ENCODE results near the gene OR4N2. TPM values are rescaled to one million over a fixed set of nuclear protein-coding genes. Genes with fewer than 3 reads are reported as not detected.
"Not testable (repeated sequence)": the region's sequence is repeated elsewhere in the genome, so short reads cannot be mapped to it uniquely, and the experiment has no call there.

Gene OR4N2
- total RNA-seq, 1 experiment from 2014 or later: not detected

DNA sequence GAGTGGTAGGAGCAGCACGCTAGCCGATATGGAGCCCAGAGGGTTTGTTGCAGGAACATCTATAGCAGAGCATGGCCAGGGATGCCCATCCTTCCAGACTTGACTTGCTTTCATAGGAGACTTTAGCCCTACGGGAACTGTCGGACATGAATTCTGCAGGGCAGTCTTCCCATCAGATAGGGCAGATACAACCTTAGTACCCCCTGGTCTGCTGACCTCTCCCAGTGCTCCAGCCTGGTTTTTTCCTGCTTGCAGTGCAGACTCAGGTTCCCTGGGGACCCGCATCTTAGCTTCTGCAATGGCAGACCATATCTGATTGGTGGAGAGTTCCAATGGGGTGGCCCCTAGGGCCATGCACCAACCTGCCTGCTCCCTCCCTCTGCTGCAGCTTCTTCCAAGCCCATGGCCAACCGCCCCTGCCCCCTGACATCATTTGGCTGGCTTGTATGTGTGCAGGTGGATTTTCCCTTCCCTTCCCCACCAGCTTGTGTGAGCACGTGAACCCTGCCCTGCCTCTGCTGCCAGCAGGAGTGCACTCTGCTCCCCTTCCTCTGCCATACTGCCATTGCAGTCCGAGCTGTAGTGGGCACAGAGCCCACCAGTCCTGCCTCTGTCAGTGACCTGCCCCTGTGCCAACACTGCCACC lies 30.8 kb downstream of the OR4N2 start:
- intact Hi-C loops (cut with micrococcal nuclease); POLR2A ChIA-PET; H3K79me2 ChIP-seq (ENCODE audit: insufficient read depth, low read length); H3K9ac ChIP-seq (ENCODE audit: low read length); DNase-seq (ENCODE audit: low read depth, low spot score); H3K36me3 ChIP-seq (ENCODE audit: control insufficient read depth in 1 of 2, insufficient read depth in 2 of 2, low read length in 2 of 2); H4K20me1 ChIP-seq (ENCODE audit: insufficient read depth); ATAC-seq; BruUV-seq (replicated peaks); H3K9me2 ChIP-seq (ENCODE audit: insufficient read depth); H3K4me1 ChIP-seq (ENCODE audit: control insufficient read depth in 1 of 2, insufficient read depth in 2 of 2, low read length in 2 of 2); RAD21 ChIA-PET (ENCODE audit: low non-redundant PET in 1 of 2, low total read pairs in 2 of 2, uncharacterized antibody in 2 of 2, unreplicated experiment in 2 of 2); H2AFZ ChIP-seq (ENCODE audit: low read depth, low read length, poor library complexity, severe bottlenecking); H3K4me3 ChIP-seq (replicated peaks in 1 of 2; ENCODE audit: low read depth in 1 of 2, low read length in 2 of 2); CTCF ChIA-PET; H3K27me3 ChIP-seq (ENCODE audit: insufficient read depth, low read length); H3K4me2 ChIP-seq (ENCODE audit: low read length); H3K27ac ChIP-seq (ENCODE audit: low read depth, low read length): not testable (repeated sequence)
- peaks cover 19 to 39% of the 10 kb centered on the region in 2 experiments; a peak in 2 of 4 replicates for H3K9me3 ChIP-seq (ENCODE audit: control insufficient read depth in 1 of 2, insufficient read depth in 1 of 2, low read depth in 1 of 2, low read length in 2 of 2)

DNA sequence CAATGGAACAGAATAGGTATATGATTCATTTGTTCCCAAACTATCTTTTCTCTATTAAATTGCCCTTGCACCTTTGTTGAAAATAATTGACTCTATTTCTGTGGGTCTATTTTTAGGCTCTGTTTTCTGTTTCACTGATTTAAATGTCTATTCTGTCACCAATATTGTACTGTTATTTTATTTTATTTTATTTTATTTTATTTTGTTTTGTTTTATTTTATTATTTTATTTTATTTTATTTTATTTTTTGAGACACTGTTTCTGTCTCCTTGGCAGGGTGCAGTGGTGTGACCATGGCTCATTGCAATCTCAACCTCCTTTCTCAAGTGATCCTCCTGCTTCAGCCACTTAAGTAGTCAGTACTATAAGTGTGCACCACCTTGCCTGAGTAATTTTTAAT lies 34.9 kb downstream of the OR4N2 start:
- POLR2A ChIA-PET: no interaction called here
- no TSS peak for BruUV-seq (replicated peaks)
- no peaks in the 10 kb centered on the region for H3K27me3 ChIP-seq (ENCODE audit: insufficient read depth, low read length)
- H3K9me2 ChIP-seq (ENCODE audit: insufficient read depth): no peaks in the 10 kb centered on the region
- H3K9me3 ChIP-seq (ENCODE audit: control insufficient read depth in 1 of 2, insufficient read depth in 1 of 2, low read depth in 1 of 2, low read length in 2 of 2): peaks cover 15 to 42% of the 10 kb centered on the region in 2 experiments; a peak in 2 of 4 replicates
- RAD21 ChIA-PET (ENCODE audit: low non-redundant PET in 1 of 2, low total read pairs in 2 of 2, uncharacterized antibody in 2 of 2, unreplicated experiment in 2 of 2): no interaction called here
- DNase-seq (ENCODE audit: low read depth, low spot score): no peak
- CTCF ChIA-PET: no interaction called here
- intact Hi-C loops (cut with micrococcal nuclease): no loop called here
- no peak overlapping the region for H3K27ac ChIP-seq (ENCODE audit: low read depth, low read length)
- no peak overlapping the region for H3K9ac ChIP-seq (ENCODE audit: low read length)
- no peak overlapping the region for H3K4me2 ChIP-seq (ENCODE audit: low read length)
- no peaks in the 10 kb centered on the region for H3K4me1 ChIP-seq (ENCODE audit: control insufficient read depth in 1 of 2, insufficient read depth in 2 of 2, low read length in 2 of 2)
- H3K36me3 ChIP-seq (ENCODE audit: control insufficient read depth in 1 of 2, insufficient read depth in 2 of 2, low read length in 2 of 2): no peaks in the 10 kb centered on the region
- no peaks in the 10 kb centered on the region for H3K79me2 ChIP-seq (ENCODE audit: insufficient read depth, low read length)
- no peaks in the 10 kb centered on the region for H4K20me1 ChIP-seq (ENCODE audit: insufficient read depth)
- H2AFZ ChIP-seq (ENCODE audit: low read depth, low read length, poor library complexity, severe bottlenecking): no peak overlapping the region
- H3K4me3 ChIP-seq (replicated peaks in 1 of 2; ENCODE audit: low read depth in 1 of 2, low read length in 2 of 2): no peak overlapping the region
- ATAC-seq: no peak
- TF ChIP-seq, protein P1, sequence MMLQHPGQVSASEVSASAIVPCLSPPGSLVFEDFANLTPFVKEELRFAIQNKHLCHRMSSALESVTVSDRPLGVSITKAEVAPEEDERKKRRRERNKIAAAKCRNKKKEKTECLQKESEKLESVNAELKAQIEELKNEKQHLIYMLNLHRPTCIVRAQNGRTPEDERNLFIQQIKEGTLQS (IDR thresholded peaks at IDR 0.05): no peak
- TF ChIP-seq, protein P2, sequence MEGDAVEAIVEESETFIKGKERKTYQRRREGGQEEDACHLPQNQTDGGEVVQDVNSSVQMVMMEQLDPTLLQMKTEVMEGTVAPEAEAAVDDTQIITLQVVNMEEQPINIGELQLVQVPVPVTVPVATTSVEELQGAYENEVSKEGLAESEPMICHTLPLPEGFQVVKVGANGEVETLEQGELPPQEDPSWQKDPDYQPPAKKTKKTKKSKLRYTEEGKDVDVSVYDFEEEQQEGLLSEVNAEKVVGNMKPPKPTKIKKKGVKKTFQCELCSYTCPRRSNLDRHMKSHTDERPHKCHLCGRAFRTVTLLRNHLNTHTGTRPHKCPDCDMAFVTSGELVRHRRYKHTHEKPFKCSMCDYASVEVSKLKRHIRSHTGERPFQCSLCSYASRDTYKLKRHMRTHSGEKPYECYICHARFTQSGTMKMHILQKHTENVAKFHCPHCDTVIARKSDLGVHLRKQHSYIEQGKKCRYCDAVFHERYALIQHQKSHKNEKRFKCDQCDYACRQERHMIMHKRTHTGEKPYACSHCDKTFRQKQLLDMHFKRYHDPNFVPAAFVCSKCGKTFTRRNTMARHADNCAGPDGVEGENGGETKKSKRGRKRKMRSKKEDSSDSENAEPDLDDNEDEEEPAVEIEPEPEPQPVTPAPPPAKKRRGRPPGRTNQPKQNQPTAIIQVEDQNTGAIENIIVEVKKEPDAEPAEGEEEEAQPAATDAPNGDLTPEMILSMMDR (IDR thresholded peaks at IDR 0.05 in 2 of 3, conservative IDR thresholded peaks at IDR 0.05 in 1 of 3; ENCODE audit: borderline replicate concordance in 1 of 3, insufficient read depth in 1 of 3, low read depth in 2 of 3, low read length in 2 of 3): no peak
- TF ChIP-seq YY1 (IDR thresholded peaks at IDR 0.05; ENCODE audit: extremely low read depth, insufficient replicate concordance, low read depth, low read length) (no peak), CEBPB (IDR thresholded peaks at IDR 0.05; ENCODE audit: low read depth) (no peak), RAD21 (IDR thresholded peaks at IDR 0.05; ENCODE audit: low read depth) (no peak), SP1 (IDR thresholded peaks at IDR 0.05; ENCODE audit: low read depth) (no peak), FOSL1 (IDR thresholded peaks at IDR 0.05; ENCODE audit: low read depth) (no peak), EZH2phosphoT487 (IDR thresholded peaks at IDR 0.05; ENCODE audit: borderline replicate concordance) (no peak), POLR2AphosphoS5 (IDR thresholded peaks at IDR 0.05; ENCODE audit: low read depth, low read length) (no peak)
- TF ChIP-seq, protein P3, sequence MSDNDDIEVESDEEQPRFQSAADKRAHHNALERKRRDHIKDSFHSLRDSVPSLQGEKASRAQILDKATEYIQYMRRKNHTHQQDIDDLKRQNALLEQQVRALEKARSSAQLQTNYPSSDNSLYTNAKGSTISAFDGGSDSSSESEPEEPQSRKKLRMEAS (IDR thresholded peaks at IDR 0.05): no peak
- TF ChIP-seq, protein P4, sequence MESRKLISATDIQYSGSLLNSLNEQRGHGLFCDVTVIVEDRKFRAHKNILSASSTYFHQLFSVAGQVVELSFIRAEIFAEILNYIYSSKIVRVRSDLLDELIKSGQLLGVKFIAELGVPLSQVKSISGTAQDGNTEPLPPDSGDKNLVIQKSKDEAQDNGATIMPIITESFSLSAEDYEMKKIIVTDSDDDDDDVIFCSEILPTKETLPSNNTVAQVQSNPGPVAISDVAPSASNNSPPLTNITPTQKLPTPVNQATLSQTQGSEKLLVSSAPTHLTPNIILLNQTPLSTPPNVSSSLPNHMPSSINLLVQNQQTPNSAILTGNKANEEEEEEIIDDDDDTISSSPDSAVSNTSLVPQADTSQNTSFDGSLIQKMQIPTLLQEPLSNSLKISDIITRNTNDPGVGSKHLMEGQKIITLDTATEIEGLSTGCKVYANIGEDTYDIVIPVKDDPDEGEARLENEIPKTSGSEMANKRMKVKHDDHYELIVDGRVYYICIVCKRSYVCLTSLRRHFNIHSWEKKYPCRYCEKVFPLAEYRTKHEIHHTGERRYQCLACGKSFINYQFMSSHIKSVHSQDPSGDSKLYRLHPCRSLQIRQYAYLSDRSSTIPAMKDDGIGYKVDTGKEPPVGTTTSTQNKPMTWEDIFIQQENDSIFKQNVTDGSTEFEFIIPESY (IDR thresholded peaks at IDR 0.05; ENCODE audit: extremely low read depth, insufficient replicate concordance, low read length): no peak
